SW480 (cell line): ENCODE data around the gene UTRN.

Experiments used
- DNase-seq: peaks from one replicate; pipeline ENCODE4 v3.0.0-alpha.2; 2016; ENCODE audit warnings: low spot score

UTRN gene

GRCh38 chr6:144284783-144285547 lies at the start of gene UTRN:
Gene UTRN, plus strand, starts transcription at chr6:144285335. Its CDS starts 6,494 bp downstream, at chr6:144291829.
- peak; percentile 57 for DNase-seq

DNA sequence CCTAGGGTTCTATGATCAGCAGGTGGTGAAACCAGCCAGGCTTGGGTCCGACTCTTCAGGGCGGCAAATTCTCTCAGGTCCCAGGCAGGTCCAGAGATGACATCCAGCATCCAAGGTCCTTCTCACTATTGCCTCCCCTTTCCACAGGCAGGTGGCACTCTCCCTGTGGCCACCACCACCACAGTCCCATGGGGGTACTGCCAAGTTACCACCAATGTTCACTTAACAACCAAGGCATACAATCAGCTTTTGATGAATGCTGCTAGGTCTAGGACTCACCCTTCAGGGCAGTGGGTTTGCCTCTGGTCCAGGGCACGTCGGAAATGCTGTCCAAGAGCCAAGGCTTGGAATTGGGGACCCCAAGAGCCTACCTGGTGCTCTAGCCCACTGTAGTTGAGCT lies 40.4 kb upstream of the UTRN start:
- no peak for DNase-seq

- DNase-seq, result no peak
Observed at GRCh38 chr6:144246988-144247387, 38.1 kb upstream of the UTRN start.

DNA sequence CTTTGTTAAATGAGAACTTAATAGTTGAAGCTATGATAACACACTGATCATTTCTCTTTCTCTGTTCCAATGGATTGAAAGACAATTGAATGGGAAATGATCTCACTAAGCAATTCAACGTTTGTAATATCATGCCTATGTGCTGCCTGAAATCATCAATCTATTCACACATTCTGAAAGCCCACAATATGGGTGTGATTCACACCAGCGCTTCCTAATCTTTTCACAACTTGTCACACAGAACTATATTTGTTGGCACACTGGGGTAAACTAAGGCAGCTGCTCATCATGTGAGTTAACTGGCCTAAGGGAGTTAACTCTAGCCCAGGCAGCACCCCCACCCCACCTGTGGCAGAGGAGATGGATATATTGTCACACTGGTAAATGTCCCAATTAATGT lies 37.1 kb upstream of the UTRN start:
- DNase-seq, result no peak

DNA sequence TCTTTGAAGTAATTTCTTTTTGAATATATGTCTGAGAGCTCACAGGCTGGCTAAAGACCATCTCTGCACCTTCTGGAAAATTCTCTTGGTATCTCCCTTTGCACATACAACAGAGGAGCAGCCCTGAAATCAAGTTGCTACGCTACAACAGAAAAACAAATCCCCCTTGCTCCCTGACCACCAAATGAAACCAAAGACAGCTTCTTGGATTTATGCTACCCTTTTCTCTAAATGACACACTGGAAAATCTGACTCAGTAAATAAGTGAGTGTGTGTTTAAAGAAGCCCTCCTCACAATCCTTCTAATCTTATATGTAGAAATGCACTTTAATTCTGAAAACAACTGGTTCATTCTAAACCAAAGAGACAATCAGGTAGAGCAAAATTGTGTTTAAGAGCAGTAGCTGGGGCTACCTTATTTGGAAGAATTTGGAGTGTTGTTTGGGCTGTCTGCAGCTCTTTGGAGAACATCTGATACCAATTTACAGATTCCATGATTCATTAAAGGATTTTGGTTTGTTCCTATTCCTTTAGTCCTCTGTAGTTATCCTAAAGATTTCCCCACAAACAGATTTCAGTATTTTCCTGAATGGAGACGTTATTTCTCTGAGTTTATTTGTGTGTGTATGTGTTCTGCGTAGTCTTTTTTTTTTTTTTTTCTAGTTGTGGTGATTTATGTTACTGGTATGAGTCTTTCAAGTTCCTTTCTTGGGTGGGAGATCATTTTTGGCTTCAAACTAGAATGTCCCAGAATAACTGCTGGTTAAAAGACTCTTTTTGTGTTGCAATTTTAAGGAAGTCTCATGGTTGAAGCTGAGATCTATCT lies 36.4 kb upstream of the UTRN start:
- DNase-seq, result no peak

DNA sequence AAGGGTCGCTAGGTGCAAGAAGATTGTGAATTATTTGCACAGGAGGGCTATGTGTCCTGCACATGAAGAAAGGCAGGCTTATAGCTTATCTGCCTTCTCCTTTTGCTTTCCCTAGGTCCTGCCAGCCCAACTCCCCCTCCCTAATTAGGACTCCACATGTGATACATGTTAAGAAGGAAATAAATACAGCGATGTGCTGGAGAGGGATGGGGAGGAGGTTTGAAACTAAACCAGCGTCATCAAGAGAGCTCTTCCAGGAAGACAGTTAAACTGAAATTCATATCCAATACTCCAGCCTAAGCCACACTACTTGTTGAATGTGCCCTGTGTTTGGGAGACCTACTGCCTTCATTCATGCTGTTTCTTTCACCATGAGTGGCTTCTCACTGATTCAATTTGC lies 34.9 kb upstream of the UTRN start:
- DNase-seq, result no peak

DNA sequence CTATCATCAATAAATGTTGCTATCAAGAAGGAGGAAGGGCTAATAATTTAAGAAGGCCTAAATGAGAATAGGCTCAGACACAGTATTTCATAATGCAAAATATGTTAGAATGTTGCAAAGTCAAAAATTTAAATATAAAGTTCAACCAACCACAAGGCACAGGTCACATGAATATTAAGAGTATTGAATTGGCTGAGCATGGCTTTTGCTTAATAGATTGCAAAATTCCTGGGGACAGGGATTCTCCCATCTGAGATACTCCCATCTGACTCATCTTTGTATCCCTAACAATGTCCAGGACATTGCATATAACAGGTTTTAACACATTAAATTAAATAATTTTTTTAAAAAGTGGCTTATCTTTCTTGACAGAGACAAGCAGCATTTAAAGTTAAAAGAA lies 32.9 kb upstream of the UTRN start:
- DNase-seq, result no peak

DNA sequence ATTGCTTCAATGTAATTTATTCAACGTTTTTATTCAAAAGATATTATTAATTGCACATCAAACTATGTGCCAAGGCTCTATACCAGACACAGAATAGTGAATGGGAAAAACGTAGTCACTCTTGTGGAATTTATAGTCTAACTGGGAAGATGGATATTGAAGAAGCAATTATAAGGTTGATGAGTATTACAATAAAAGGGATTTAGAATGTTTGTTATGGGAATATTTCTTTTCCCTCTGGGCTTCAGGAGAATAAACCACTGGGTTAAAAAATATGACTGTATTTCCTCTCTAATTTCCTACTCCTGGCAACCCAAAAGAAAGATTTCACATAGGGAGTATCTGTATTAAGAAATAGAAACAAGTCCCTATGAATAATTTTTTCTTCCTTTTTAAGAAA lies 25.1 kb upstream of the UTRN start:
- DNase-seq, result no peak

- no peak for DNase-seq
Observed at GRCh38 chr6:144262470-144263369, 22.4 kb upstream of the UTRN start.

DNA sequence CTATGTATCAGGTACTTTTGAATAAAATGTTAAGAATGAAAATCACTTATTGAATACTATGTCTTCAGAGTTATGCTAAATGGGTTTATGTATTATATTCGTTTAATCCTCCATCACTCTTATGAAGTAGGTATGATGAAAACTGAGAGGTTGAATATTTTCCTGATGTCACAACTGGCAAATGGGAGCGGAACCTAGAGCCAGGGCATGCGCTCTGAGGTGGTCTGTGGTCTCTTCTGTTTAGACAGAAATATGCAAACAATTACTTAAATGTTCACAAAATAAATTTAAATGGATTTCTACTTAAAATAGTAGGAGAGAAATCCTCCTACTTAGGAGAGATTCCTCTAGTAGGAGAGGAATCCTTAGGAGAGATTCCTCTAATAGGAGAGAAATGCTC lies 21.3 kb upstream of the UTRN start:
- no peak for DNase-seq

DNA sequence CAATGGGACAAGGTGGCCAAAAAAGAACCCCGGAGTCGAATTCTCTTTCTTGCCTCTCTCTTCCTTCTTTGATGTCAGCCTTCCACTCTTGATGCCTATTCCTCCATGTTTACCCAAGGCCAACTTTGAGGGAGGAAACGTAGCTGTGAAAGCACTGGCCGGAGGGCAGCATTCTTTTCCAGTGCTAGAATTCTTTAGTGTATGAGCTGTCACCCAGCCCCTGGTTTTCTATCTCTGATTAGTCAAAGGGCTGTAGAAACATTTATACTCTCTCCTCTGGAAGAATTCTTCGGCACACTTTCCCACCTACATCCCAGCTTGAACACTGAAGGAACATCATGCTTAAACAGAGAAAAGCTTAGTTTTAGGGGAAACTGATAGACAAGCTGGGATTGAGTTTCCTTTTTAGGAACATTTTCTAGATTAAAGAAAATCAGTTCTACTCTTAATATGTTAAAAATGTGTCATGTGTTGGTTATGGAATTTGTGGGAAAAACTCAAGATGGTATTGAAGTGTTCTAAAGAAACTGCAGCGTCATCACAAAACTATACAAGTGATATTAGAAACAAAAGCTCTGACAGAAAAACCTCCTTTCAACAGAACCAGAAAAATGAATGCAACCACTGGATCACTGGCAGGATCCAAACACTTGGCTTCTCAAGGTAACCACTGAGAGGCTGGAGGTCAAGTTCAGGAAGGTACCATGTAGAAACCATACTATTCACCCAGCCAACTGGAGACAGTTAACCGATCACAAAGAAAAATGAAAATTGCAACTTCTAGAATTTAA lies 20.7 kb upstream of the UTRN start:
- peak; percentile 57 for DNase-seq

DNA sequence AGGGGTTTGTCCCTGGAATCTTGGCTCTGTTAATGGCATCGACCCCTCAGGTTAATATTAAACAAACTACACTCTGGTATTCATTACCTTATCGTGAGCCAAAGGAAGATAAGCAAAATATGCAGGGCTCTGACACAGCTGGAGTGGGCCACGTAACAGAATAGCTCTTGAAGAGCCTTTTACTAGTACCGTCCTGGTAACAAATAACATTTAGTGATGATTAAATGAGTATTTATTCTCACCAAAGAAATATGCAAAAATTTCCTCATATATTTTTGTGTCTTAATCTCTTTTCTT lies 20.1 kb upstream of the UTRN start:
- DNase-seq, result no peak

- DNase-seq, result no peak
Observed at GRCh38 chr6:144265390-144265789, 19.7 kb upstream of the UTRN start.

DNA sequence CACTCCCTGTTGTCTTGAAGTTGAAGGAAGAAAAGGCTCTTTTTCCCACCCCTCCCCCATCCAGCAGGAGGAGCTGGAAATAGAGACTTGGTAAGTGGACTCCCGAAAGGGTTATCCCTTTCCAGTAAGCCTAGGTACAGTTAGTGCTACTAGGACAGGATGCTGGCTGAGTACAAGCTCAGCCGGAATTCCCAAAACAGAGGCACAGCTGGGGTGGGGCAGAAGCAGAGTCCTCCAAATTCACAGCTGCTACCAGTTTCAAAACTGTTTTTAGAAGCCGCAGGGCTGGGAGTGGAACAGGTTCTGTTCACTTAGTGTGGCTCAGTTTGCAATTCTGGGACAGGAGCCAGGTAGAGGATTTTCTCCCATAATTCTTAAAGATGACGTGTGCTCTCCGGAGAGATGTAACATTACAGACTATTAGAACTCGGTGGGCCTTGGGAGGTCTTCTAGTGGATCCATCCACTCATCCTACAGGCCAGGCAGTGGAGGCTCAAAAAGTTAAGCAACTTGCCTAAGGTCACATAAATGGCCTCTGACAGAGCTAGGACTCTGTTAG lies 19.0 kb upstream of the UTRN start:
- DNase-seq, result no peak

DNA sequence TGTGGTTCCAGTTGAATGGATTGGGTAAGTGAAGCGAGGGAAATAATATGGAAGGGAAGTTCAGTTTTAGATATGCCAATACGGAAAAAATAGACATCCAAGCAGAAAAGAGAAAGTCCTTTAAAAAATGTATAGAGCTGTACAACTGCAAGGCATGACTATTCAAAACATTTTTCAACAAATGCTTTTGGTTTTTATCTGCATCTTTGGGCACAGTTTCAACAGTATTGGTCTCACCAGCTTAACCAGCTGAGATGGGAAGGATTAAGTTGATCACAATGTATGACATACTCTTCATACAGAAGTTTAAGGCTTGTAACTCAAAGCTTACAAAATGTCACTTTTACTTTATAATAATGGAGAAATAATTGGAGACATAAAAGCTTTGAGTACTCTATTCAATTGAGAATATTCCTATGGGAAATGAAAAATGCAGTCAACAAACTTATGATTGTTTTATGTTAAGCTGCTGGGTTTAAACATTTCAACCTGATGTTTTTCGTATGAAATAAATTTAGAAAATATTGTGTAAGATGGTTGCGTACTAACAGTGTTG lies 16.3 kb upstream of the UTRN start:
- no peak for DNase-seq

DNA sequence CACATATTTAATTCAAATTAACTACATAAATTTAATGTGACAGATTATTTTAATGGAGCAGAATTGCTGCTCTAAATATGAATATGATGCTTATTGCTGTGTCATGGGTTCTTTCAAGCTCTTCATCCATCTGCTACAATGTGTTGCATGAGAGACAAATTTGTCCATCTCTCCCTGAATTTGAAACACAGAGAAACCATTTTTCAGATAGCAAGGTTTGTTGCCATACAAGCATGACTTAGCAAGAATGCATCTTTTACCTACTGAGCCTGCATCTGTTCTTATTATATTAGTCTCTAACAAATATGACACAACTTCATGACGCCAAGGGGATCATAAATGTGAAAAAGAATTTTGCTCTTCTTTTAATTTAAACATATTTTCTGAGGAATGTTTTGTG lies 8.0 kb upstream of the UTRN start:
- DNase-seq, result no peak

DNA sequence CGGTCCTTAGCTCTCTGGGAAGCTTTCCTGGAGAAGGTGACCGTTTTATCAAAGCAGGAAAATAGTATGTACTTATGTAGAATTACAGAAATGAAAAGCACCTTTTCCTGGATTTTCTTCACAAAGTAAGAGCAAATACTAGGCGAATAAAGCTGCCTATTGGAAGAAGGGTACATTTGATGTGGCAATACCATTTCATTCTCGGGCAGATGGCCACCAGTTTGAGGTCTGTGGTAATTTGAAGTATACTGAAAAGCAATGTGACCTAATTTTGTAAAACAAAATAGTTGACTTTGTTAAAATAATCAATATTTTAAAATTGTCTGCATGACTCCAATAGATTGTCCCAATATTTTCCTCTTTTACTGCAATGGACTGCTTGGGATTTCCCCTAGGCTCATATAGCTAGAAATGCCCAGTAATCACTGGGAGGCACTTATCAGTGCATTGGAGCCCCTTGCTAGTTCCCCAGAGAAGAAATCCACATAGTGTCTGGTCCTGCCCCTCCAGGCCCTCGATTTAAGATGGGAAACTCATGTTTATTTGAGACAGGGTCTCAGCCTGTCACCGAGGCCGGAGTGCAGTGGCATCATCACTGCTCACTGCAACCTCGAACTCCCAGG lies 7.4 kb upstream of the UTRN start:
- DNase-seq, result no peak

GRCh38 chr6:144278659-144279314 lies 6.3 kb upstream of the UTRN start:
- DNase-seq, result no peak

GRCh38 chr6:144279484-144280150 lies 5.5 kb upstream of the UTRN start:
- peak; percentile 46 for DNase-seq
